K562 (cell line): ENCODE results near the gene CEACAM20. TPM values are rescaled to one million over a fixed set of nuclear protein-coding genes. Genes with fewer than 3 reads are reported as not detected.

Source experiments
- CC2D1A ChIP-seq: fragments of 450-650 bp; IDR thresholded peaks from 2 replicates; pipeline ENCODE4 v1.6.1; 2017; ENCODE audit warnings: mild to moderate bottlenecking
- DEAF1 ChIP-seq: fragments of 450-650 bp; formaldehyde crosslinking; IDR thresholded peaks from 2 replicates; pipeline ENCODE4 v1.4.0; 2020; ENCODE audit warnings: mild to moderate bottlenecking, moderate library complexity
- EHMT2 ChIP-seq: fragments of 450-650 bp; IDR thresholded peaks from 2 replicates; pipeline ENCODE4 v1.6.1; 2018; ENCODE audit warnings: antibody characterized with exemption
- GATA2 ChIP-seq: sonication (generic); formaldehyde crosslinking; IDR thresholded peaks from 2 replicates; pipeline ENCODE4 v1.4.0; 2020; ENCODE audit warnings: mild to moderate bottlenecking, missing genetic modification reagents
- HDAC2 ChIP-seq: fragments of 450-650 bp; IDR thresholded peaks from 2 replicates; pipeline ENCODE4 v1.6.1; 2016; ENCODE audit warnings: mild to moderate bottlenecking
- JUNB ChIP-seq: fragments of 450-650 bp; formaldehyde crosslinking; conservative IDR thresholded peaks from 2 replicates; pipeline ENCODE4 v1.4.0; 2020; ENCODE audit warnings: mild to moderate bottlenecking
- MTA1 ChIP-seq: fragments of 450-650 bp; IDR thresholded peaks from 2 replicates; pipeline ENCODE4 v1.6.1; 2017; ENCODE audit warnings: borderline replicate concordance
- RBM34 ChIP-seq: fragments of 200-400 bp; formaldehyde crosslinking; IDR thresholded peaks from 2 replicates; pipeline ENCODE4 v1.6.1; 2018; ENCODE audit warnings: low read length, borderline replicate concordance; ENCODE audit not compliant: insufficient read depth
- SMARCA4 ChIP-seq: fragments of 450-650 bp; IDR thresholded peaks from 2 replicates; pipeline ENCODE4 v1.6.1; 2016
- ZC3H11A ChIP-seq: IDR thresholded peaks from 2 replicates; pipeline ENCODE4 v1.6.1; 2012; ENCODE audit warnings: low read depth, low read length, improper control_type of control experiment
- ZNF324 ChIP-seq: fragments of 250-450 bp; sonication (Bioruptor Pico); IDR thresholded peaks from 2 replicates; pipeline ENCODE4 v1.4.0; 2020; ENCODE audit warnings: mild to moderate bottlenecking
- polyA plus RNA-seq, 8 experiments: library from polyadenylated mRNA; depleted of rRNA in 4 of 8; stranded (reverse) in 5 of 8; unstranded in 3 of 8; fragments of >200 nt; fragmentation: Nextera tagmentation in 2 of 8; fragmentation: Illumina TruSeq in 1 of 8; extraction: Ambion mirVana in 2 of 8; extraction: Trizol in 1 of 8; gene quantifications; 2 replicates each; pipeline versions ENCODE4 v1.2.1 to v1.2.3, GENCODE V29; 2011 to 2014; ENCODE audit warnings: inconsistent platforms in 1 of 8, missing spikeins in 1 of 8
- total RNA-seq, 7 experiments: library from RNA; depleted of rRNA in 6 of 7; stranded (reverse); fragments of >200 nt in 6 of 7; fragmentation: Illumina TruSeq in 2 of 7; extraction: Trizol in 2 of 7; gene quantifications; 2 replicates each; pipeline versions ENCODE4 v1.2.1 to v1.2.3, GENCODE V29; 2011 to 2021; ENCODE audit warnings: low replicate concordance in 1 of 7
- TF ChIP-seq, protein P1 (sequence below): sonication (generic); formaldehyde crosslinking; IDR thresholded peaks from 2 replicates; pipeline ENCODE4 v1.8.0; 2023; ENCODE audit warnings: missing genetic modification reagents, mild to moderate bottlenecking, borderline replicate concordance
- TF ChIP-seq, protein P2 (sequence below): fragments of 250-450 bp; sonication (Bioruptor Pico); IDR thresholded peaks from 2 replicates; pipeline ENCODE4 v1.5.0; 2020; ENCODE audit warnings: mild to moderate bottlenecking

The CEACAM20 gene
- total and polyA plus RNA-seq, 9 of the 15 experiments (the other 6 are each of a cell fraction or from before 2014, with no cell fraction given), result not detected

DNA sequence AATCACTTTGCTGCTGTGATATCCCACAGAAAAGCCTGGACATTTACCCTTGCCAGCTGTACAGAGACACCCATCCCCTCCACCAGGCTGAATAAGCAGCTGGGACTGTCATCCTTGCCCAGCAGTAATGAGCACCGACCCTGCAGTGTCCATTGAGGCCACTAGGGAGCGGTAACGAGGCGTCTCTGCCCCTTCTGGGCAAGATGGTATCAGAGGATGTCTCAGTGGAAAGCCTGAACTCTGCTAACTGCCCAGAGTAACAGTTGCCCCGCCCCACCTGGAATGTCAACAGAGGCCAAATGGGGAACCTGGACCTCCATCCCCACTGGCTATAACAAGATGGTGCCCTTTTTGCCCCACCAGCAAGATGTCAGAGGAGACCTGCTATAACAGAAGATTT lies 22.8 kb upstream of the CEACAM20 start (continued):
- TF ChIP-seq JUNB (no peak), CC2D1A (peak; percentile 20; the same call in 1 of the 2 replicates), ZNF324 (CRISPR knock-in tag) (no peak), EHMT2 (peak; percentile 33; the same call in 1 of the 2 replicates), SMARCA4 (0 out of 2 replicates have a peak, but pooled peaks have one; percentile 26), DEAF1 (CRISPR knock-in tag) (0 out of 2 replicates have a peak, but pooled peaks have one; percentile 19), HDAC2 (peak; percentile 28; the same call in 1 of the 2 replicates), RBM34 (no peak), ZC3H11A (no peak), GATA2 (CRISPR knock-in tag) (peak; percentile 82), MTA1 (no peak)
- TF ChIP-seq, protein P1, sequence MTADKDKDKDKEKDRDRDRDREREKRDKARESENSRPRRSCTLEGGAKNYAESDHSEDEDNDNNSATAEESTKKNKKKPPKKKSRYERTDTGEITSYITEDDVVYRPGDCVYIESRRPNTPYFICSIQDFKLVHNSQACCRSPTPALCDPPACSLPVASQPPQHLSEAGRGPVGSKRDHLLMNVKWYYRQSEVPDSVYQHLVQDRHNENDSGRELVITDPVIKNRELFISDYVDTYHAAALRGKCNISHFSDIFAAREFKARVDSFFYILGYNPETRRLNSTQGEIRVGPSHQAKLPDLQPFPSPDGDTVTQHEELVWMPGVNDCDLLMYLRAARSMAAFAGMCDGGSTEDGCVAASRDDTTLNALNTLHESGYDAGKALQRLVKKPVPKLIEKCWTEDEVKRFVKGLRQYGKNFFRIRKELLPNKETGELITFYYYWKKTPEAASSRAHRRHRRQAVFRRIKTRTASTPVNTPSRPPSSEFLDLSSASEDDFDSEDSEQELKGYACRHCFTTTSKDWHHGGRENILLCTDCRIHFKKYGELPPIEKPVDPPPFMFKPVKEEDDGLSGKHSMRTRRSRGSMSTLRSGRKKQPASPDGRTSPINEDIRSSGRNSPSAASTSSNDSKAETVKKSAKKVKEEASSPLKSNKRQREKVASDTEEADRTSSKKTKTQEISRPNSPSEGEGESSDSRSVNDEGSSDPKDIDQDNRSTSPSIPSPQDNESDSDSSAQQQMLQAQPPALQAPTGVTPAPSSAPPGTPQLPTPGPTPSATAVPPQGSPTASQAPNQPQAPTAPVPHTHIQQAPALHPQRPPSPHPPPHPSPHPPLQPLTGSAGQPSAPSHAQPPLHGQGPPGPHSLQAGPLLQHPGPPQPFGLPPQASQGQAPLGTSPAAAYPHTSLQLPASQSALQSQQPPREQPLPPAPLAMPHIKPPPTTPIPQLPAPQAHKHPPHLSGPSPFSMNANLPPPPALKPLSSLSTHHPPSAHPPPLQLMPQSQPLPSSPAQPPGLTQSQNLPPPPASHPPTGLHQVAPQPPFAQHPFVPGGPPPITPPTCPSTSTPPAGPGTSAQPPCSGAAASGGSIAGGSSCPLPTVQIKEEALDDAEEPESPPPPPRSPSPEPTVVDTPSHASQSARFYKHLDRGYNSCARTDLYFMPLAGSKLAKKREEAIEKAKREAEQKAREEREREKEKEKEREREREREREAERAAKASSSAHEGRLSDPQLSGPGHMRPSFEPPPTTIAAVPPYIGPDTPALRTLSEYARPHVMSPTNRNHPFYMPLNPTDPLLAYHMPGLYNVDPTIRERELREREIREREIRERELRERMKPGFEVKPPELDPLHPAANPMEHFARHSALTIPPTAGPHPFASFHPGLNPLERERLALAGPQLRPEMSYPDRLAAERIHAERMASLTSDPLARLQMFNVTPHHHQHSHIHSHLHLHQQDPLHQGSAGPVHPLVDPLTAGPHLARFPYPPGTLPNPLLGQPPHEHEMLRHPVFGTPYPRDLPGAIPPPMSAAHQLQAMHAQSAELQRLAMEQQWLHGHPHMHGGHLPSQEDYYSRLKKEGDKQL, result 0 out of 2 replicates have a peak, but pooled peaks have one; percentile 28
- TF ChIP-seq, protein P2, sequence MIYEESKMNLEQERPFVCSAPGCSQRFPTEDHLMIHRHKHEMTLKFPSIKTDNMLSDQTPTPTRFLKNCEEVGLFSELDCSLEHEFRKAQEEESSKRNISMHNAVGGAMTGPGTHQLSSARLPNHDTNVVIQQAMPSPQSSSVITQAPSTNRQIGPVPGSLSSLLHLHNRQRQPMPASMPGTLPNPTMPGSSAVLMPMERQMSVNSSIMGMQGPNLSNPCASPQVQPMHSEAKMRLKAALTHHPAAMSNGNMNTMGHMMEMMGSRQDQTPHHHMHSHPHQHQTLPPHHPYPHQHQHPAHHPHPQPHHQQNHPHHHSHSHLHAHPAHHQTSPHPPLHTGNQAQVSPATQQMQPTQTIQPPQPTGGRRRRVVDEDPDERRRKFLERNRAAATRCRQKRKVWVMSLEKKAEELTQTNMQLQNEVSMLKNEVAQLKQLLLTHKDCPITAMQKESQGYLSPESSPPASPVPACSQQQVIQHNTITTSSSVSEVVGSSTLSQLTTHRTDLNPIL (CRISPR knock-in tag), result no peak
